K562 (cell line): ENCODE measurements around the gene BCL2L15. TPM values are rescaled to one million over a fixed set of nuclear protein-coding genes. Genes with fewer than 3 reads are reported as not detected.

ENCODE experiments used
- CBX8 ChIP-seq: fragments of 200-600 bp; sonication (generic); IDR thresholded peaks from 2 replicates; pipeline ENCODE4 v1.6.1; 2012; ENCODE audit warnings: borderline replicate concordance, mixed run types, low read depth, mild to moderate bottlenecking, moderate library complexity, mixed read lengths, low read length, control low read depth, inconsistent platforms; ENCODE audit not compliant: poor library complexity, severe bottlenecking; ENCODE audit errors: extremely low read depth
- FOXA1 ChIP-seq: fragments of 450-650 bp; IDR thresholded peaks from 2 replicates; pipeline ENCODE4 v1.6.1; 2016; ENCODE audit warnings: mild to moderate bottlenecking, borderline replicate concordance
- MECOM ChIP-seq: fragments of 250-450 bp; sonication (Bioruptor Pico); IDR thresholded peaks from 2 replicates; pipeline ENCODE4 v1.8.0; 2022; ENCODE audit warnings: inconsistent platforms
- MYNN ChIP-seq, 2 experiments: sonication (generic); formaldehyde crosslinking in 1 of 2; IDR thresholded peaks; 2 replicates each; pipeline versions ENCODE4 v1.5.0 to v1.6.1; 2016 to 2020; ENCODE audit warnings: antibody characterized with exemption in 1 of 2, missing genetic modification reagents in 1 of 2
- PHTF2 ChIP-seq: fragments of 250-450 bp; sonication (Bioruptor Pico); IDR thresholded peaks from 2 replicates; pipeline ENCODE4 v1.5.0; 2021; ENCODE audit warnings: mild to moderate bottlenecking
- PYGO2 ChIP-seq: fragments of 450-650 bp; IDR thresholded peaks from 2 replicates; pipeline ENCODE4 v1.6.1; 2016; ENCODE audit warnings: mild to moderate bottlenecking, missing genetic modification characterization, moderate library complexity, missing compliant biosample characterization
- RFX5 ChIP-seq: IDR thresholded peaks from 2 replicates; pipeline ENCODE4 v1.6.1; 2011; ENCODE audit warnings: low read depth, mild to moderate bottlenecking, improper control_type of control experiment, low read length
- SMAD2 ChIP-seq: fragments of 150-350 bp; IDR thresholded peaks from 2 replicates; pipeline ENCODE4 v1.6.1; 2014; ENCODE audit warnings: low read depth, mild to moderate bottlenecking, low read length
- SMAD3 ChIP-seq: fragments of 450-650 bp; formaldehyde crosslinking; conservative IDR thresholded peaks from 2 replicates; pipeline ENCODE4 v1.4.0; 2020; ENCODE audit warnings: mild to moderate bottlenecking
- TSHZ1 ChIP-seq: fragments of 250-450 bp; sonication (Bioruptor Pico); IDR thresholded peaks from 2 replicates; pipeline ENCODE4 v1.4.0; 2020; ENCODE audit warnings: mild to moderate bottlenecking, moderate library complexity
- ZNF740 ChIP-seq, 3 experiments: fragments of 200-800 bp in 1 of 3; sonication (Bioruptor generic) in 1 of 3; sonication (generic) in 1 of 3; formaldehyde crosslinking in 1 of 3; IDR thresholded peaks; 2 replicates each; pipeline versions ENCODE4 v1.6.1 to v1.8.0; 2016 to 2022; ENCODE audit warnings: mild to moderate bottlenecking in 2 of 3, missing compliant biosample characterization in 2 of 3, missing genetic modification characterization in 2 of 3, missing genetic modification reagents in 1 of 3
- polyA plus RNA-seq, 8 experiments: library from polyadenylated mRNA; depleted of rRNA in 4 of 8; stranded (reverse) in 5 of 8; unstranded in 3 of 8; fragments of >200 nt; fragmentation: Nextera tagmentation in 2 of 8; fragmentation: Illumina TruSeq in 1 of 8; extraction: Ambion mirVana in 2 of 8; extraction: Trizol in 1 of 8; gene quantifications; 2 replicates each; pipeline versions ENCODE4 v1.2.1 to v1.2.3, GENCODE V29; 2011 to 2014; ENCODE audit warnings: inconsistent platforms in 1 of 8, missing spikeins in 1 of 8
- total RNA-seq, 7 experiments: library from RNA; depleted of rRNA in 6 of 7; stranded (reverse); fragments of >200 nt in 6 of 7; fragmentation: Illumina TruSeq in 2 of 7; extraction: Trizol in 2 of 7; gene quantifications; 2 replicates each; pipeline versions ENCODE4 v1.2.1 to v1.2.3, GENCODE V29; 2011 to 2021; ENCODE audit warnings: low replicate concordance in 1 of 7
- TF ChIP-seq, protein P1 (sequence below): fragments of 450-650 bp; IDR thresholded peaks from 2 replicates; pipeline ENCODE4 v1.6.1; 2016; ENCODE audit warnings: low read depth

Gene BCL2L15
- total and polyA plus RNA-seq, 9 of the 15 experiments (the other 6 are each of a cell fraction or from before 2014, with no cell fraction given): 0.06 to 0.42 (median 0.28) TPM; not detected in 1

GRCh38 chr1:113928941-113929749 lies 41.8 kb upstream of the BCL2L15 start, which contains the start of gene HIPK1 (continued):
- TF ChIP-seq CBX8 (no peak), SMAD3 (peak; percentile 58; the same call in 1 of the 2 replicates), PYGO2 (tag) (no peak), SMAD2 (no peak), MECOM (no peak), RFX5 (no peak), FOXA1 (no peak), MYNN (IDR thresholded peaks at IDR 0.05) (no peak), MYNN (CRISPR knock-in tag; IDR thresholded peaks at IDR 0.05) (no peak), TSHZ1 (CRISPR knock-in tag) (no peak), PHTF2 (CRISPR knock-in tag) (no peak), ZNF740 (CRISPR knock-in tag; IDR thresholded peaks at IDR 0.05) (peak; percentile 53; the same call in 1 of the 2 replicates), ZNF740 (tag; IDR thresholded peaks at IDR 0.05) (no peak)
- TF ChIP-seq, protein P1, sequence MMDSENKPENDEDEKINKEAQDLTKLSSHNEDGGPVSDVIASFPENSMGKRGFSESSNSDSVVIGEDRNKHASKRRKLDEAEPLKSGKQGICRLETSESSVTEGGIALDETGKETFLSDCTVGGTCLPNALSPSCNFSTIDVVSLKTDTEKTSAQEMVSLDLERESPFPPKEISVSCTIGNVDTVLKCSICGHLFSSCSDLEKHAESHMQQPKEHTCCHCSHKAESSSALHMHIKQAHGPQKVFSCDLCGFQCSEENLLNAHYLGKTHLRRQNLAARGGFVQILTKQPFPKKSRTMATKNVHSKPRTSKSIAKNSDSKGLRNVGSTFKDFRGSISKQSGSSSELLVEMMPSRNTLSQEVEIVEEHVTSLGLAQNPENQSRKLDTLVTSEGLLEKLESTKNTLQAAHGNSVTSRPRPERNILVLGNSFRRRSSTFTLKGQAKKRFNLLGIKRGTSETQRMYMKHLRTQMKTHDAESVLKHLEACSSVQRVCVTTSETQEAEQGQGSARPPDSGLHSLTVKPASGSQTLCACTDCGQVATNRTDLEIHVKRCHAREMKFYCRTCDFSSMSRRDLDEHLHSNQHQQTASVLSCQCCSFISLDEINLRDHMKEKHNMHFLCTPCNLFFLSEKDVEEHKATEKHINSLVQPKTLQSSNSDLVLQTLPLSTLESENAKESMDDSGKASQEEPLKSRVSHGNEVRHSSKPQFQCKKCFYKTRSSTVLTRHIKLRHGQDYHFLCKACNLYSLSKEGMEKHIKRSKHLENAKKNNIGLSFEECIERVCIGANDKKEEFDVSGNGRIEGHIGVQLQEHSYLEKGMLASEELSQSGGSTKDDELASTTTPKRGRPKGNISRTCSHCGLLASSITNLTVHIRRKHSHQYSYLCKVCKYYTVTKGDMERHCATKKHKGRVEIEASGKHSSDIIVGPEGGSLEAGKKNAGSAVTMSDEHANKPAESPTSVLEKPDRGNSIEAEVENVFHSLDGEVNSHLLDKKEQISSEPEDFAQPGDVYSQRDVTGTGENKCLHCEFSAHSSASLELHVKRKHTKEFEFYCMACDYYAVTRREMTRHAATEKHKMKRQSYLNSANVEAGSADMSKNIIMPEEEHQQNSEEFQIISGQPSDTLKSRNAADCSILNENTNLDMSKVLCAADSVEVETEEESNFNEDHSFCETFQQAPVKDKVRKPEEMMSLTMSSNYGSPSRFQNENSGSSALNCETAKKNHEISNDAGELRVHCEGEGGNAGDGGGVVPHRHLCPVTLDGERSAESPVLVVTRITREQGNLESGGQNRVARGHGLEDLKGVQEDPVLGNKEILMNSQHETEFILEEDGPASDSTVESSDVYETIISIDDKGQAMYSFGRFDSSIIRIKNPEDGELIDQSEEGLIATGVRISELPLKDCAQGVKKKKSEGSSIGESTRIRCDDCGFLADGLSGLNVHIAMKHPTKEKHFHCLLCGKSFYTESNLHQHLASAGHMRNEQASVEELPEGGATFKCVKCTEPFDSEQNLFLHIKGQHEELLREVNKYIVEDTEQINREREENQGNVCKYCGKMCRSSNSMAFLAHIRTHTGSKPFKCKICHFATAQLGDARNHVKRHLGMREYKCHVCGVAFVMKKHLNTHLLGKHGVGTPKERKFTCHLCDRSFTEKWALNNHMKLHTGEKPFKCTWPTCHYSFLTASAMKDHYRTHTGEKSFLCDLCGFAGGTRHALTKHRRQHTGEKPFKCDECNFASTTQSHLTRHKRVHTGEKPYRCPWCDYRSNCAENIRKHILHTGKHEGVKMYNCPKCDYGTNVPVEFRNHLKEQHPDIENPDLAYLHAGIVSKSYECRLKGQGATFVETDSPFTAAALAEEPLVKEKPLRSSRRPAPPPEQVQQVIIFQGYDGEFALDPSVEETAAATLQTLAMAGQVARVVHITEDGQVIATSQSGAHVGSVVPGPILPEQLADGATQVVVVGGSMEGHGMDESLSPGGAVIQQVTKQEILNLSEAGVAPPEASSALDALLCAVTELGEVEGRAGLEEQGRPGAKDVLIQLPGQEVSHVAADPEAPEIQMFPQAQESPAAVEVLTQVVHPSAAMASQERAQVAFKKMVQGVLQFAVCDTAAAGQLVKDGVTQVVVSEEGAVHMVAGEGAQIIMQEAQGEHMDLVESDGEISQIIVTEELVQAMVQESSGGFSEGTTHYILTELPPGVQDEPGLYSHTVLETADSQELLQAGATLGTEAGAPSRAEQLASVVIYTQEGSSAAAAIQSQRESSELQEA: peak; percentile 80
